Epithelial cell of proximal tubule (primary cell): ENCODE results near the gene PTCH1. TPM values are rescaled to one million over a fixed set of nuclear protein-coding genes. Genes with fewer than 3 reads are reported as not detected.

Experiments
- DNase-seq: peaks from one replicate; pipeline ENCODE4 v3.0.0-alpha.2; 2011; ENCODE audit warnings: low read depth
- H3K4me3 ChIP-seq: 2 replicates; pipeline ENCODE4 v1.5.1; 2011; ENCODE audit warnings: low read depth, mild to moderate bottlenecking, low read length
- CTCF ChIP-seq: conservative IDR thresholded peaks from 2 replicates; pipeline ENCODE4 v1.5.1; 2012; ENCODE audit warnings: low read depth, mild to moderate bottlenecking, low read length
- total RNA-seq: library from RNA; depleted of rRNA; stranded (reverse); fragments of >200 nt; gene quantifications from 2 replicates; pipeline ENCODE4 v1.2.3, GENCODE V29; 2015

The PTCH1 gene
- total RNA-seq, 1 donor from 2014 or later, result 3.5 TPM

- TF ChIP-seq CTCF, result no peak
- H3K4me3 ChIP-seq, result peak overlapping the region; percentile 60
- no peak for DNase-seq
Measured at GRCh38 chr9:95425910-95426551, 90.7 kb downstream of the PTCH1 start.

- no peak overlapping the region for H3K4me3 ChIP-seq
- no peak for DNase-seq
- TF ChIP-seq CTCF, result no peak
Measured at GRCh38 chr9:95422650-95423049, 94.1 kb downstream of the PTCH1 start.

- DNase-seq, result no peak
- TF ChIP-seq CTCF, result no peak
Measured at GRCh38 chr9:95420518-95420917, 96.3 kb downstream of the PTCH1 start.

GRCh38 chr9:95419444-95419843 is 97.3 kb downstream of the PTCH1 start:
- DNase-seq, result no peak
- H3K4me3 ChIP-seq, result no peak overlapping the region
- no peak for TF ChIP-seq CTCF

More at GRCh38 chr9:95420518-95420917, 96.3 kb downstream of the PTCH1 start:
- no peak overlapping the region for H3K4me3 ChIP-seq

GRCh38 chr9:95415158-95415557 is 101.6 kb downstream of the PTCH1 start:
- TF ChIP-seq CTCF, result no peak
- DNase-seq, result no peak
- H3K4me3 ChIP-seq, result no peak overlapping the region

GRCh38 chr9:95413793-95414192 is 103.0 kb downstream of the PTCH1 start:
- TF ChIP-seq CTCF, result no peak
- DNase-seq, result no peak
- H3K4me3 ChIP-seq, result no peak overlapping the region
